HCT116 (cell line): ENCODE results near the gene L3HYPDH. TPM values are rescaled to one million over a fixed set of nuclear protein-coding genes. Genes with fewer than 3 reads are reported as not detected.

Source experiments
- ATAC-seq: fragments of 200-7000 bp; cut with Tn5 transposase; 2 replicates; pipeline ENCODE4 v1.9.1; 2020; ENCODE audit warnings: mild to moderate bottlenecking, moderate library complexity
- BruUV-seq: library from RNA; stranded (reverse); fragments of 400-500 nt; replicated peaks from 2 replicates; lab custom pipeline; 2021; lab: Mats Ljungman, UMichigan
- CTCF ChIA-PET: fragments of 300-600 bp; sonication (Branson Sonifier 250); formaldehyde crosslinking; loops from one replicate; lab custom pipeline; 2021; ENCODE audit warnings: antibody characterized with exemption; lab: Charles Lee
- POLR2A ChIA-PET: fragments of 300-600, 350-600 bp; sonication (Branson Sonifier 250); formaldehyde crosslinking; loops from one replicate; lab custom pipeline; 2021; ENCODE audit warnings: antibody characterized with exemption; lab: Charles Lee
- RAD21 ChIA-PET, 2 experiments: fragments of 300-600 bp; sonication (Branson Sonifier 250); formaldehyde crosslinking; loops; one replicate each; lab custom pipeline; 2023; ENCODE audit warnings: low total read pairs in 2 of 2; ENCODE audit not compliant: uncharacterized antibody in 2 of 2, unreplicated experiment in 2 of 2, low non-redundant PET in 1 of 2; lab: Charles Lee
- DNase-seq: peaks from one replicate; pipeline ENCODE4 v3.0.0-alpha.2; 2010; ENCODE audit warnings: low read depth, low spot score
- H2AFZ ChIP-seq: fragments of 200-600 bp; shearing (Covaris generic), sonication (generic); 2 replicates; pipeline ENCODE4 v1.6.1; 2017; ENCODE audit warnings: low read depth, mixed run types, mixed read lengths, antibody characterized with exemption, low read length; ENCODE audit not compliant: poor library complexity, severe bottlenecking
- H3K27ac ChIP-seq: 2 replicates; pipeline ENCODE4 v1.5.1; 2012; ENCODE audit warnings: low read depth, low read length
- H3K27me3 ChIP-seq: fragments of 200-600 bp; sonication (generic); 2 replicates; pipeline ENCODE4 v1.6.1; 2016; ENCODE audit warnings: mixed run types, low read length, mixed read lengths; ENCODE audit not compliant: insufficient read depth
- H3K36me3 ChIP-seq, 2 experiments: fragments of 200-500 bp in 1 of 2; fragments of 200-600 bp in 1 of 2; sonication (Bioruptor generic) in 1 of 2; sonication (generic) in 1 of 2; 2 replicates each; pipeline versions ENCODE4 v1.5.1 to v1.6.1; 2014 to 2016; ENCODE audit warnings: low read length in 2 of 2, inconsistent platforms in 1 of 2, mixed read lengths in 1 of 2, mixed run types in 1 of 2; ENCODE audit not compliant: insufficient read depth in 2 of 2, control insufficient read depth in 1 of 2
- H3K4me1 ChIP-seq, 2 experiments: fragments of 200-600 bp in 1 of 2; sonication (generic) in 1 of 2; 2 replicates each; pipeline versions ENCODE4 v1.5.1 to v1.6.1; 2012 to 2017; ENCODE audit warnings: low read length in 2 of 2, inconsistent platforms in 1 of 2, mild to moderate bottlenecking in 1 of 2, mixed read lengths in 1 of 2, mixed run types in 1 of 2, moderate library complexity in 1 of 2; ENCODE audit not compliant: insufficient read depth in 2 of 2, control insufficient read depth in 1 of 2
- H3K4me2 ChIP-seq: fragments of 200-600 bp; sonication (generic); 2 replicates; pipeline ENCODE4 v1.6.1; 2017; ENCODE audit warnings: mixed run types, low read length, mixed read lengths
- H3K4me3 ChIP-seq, 2 experiments: fragments of 200-600 bp in 1 of 2; sonication (generic) in 1 of 2; replicated peaks in 1 of 2; 2 replicates each; pipeline ENCODE4 v1.5.1; 2011 to 2016; ENCODE audit warnings: low read length in 2 of 2, control low read depth in 1 of 2, low read depth in 1 of 2, mild to moderate bottlenecking in 1 of 2, mixed read lengths in 1 of 2, mixed run types in 1 of 2
- H3K79me2 ChIP-seq: fragments of 200-600 bp; sonication (generic); 2 replicates; pipeline ENCODE4 v1.6.1; 2017; ENCODE audit warnings: mild to moderate bottlenecking, mixed run types, low read length, moderate library complexity, mixed read lengths; ENCODE audit not compliant: insufficient read depth
- H3K9ac ChIP-seq: fragments of 200-600 bp; sonication (generic); 2 replicates; pipeline ENCODE4 v1.6.1; 2016; ENCODE audit warnings: low read length, mixed read lengths
- H3K9me2 ChIP-seq: fragments of 200-600 bp; sonication (generic), shearing (Covaris generic); 2 replicates; pipeline ENCODE4 v1.6.1; 2017; ENCODE audit warnings: mixed run types, mild to moderate bottlenecking, moderate library complexity; ENCODE audit not compliant: insufficient read depth
- H3K9me3 ChIP-seq, 2 experiments: fragments of 200-500 bp in 1 of 2; fragments of 200-600 bp in 1 of 2; sonication (Bioruptor generic) in 1 of 2; sonication (generic) in 1 of 2; 2 replicates each; pipeline ENCODE4 v1.6.1; 2014 to 2017; ENCODE audit warnings: low read length in 2 of 2, mixed read lengths in 2 of 2, inconsistent platforms in 1 of 2, low read depth in 1 of 2, mild to moderate bottlenecking in 1 of 2, mixed run types in 1 of 2, moderate library complexity in 1 of 2; ENCODE audit not compliant: control insufficient read depth in 1 of 2, insufficient read depth in 1 of 2
- H4K20me1 ChIP-seq: fragments of 200-600 bp; sonication (generic), shearing (Covaris generic); 2 replicates; pipeline ENCODE4 v1.6.1; 2017; ENCODE audit warnings: mixed run types, mild to moderate bottlenecking, moderate library complexity; ENCODE audit not compliant: insufficient read depth
- EZH2 ChIP-seq: fragments of 200-600 bp; sonication (generic); IDR thresholded peaks from 2 replicates; pipeline ENCODE4 v1.6.1; 2017; ENCODE audit warnings: antibody characterized with exemption, mixed run types
- FOSL1 ChIP-seq: IDR thresholded peaks from 2 replicates; pipeline ENCODE4 v1.6.1; 2012; ENCODE audit warnings: low read depth
- TCF7L2 ChIP-seq: IDR thresholded peaks from 2 replicates; pipeline ENCODE4 v1.7.0; 2011; ENCODE audit warnings: borderline replicate concordance, inconsistent platforms; ENCODE audit not compliant: insufficient read depth, insufficient read length; ENCODE audit errors: extremely low read depth
- ZBTB33 ChIP-seq: IDR thresholded peaks from 2 replicates; pipeline ENCODE4 v1.6.1; 2011; ENCODE audit warnings: mild to moderate bottlenecking, low read length, moderate library complexity; ENCODE audit not compliant: insufficient replicate concordance; ENCODE audit errors: extremely low read depth
- intact Hi-C: fragments of 100-400 bp; cut with micrococcal nuclease; formaldehyde crosslinking; loops from 2 replicates; pipeline ENCODE4 v1.10.0; 2022
- total RNA-seq: library from RNA; stranded (reverse); gene quantifications from one replicate; pipeline ENCODE4 v1.2.1, GENCODE V29; 2021; ENCODE audit not compliant: unreplicated experiment
- TF ChIP-seq, protein P1 (sequence below), 3 experiments: fragments of 200-600 bp in 1 of 3; sonication (generic) in 1 of 3; IDR thresholded peaks in 2 of 3; conservative IDR thresholded peaks in 1 of 3; 2 replicates each; pipeline ENCODE4 v1.5.1; 2012 to 2017; ENCODE audit warnings: low read depth in 2 of 3, low read length in 2 of 3, antibody characterized with exemption in 1 of 3, borderline replicate concordance in 1 of 3, control low read depth in 1 of 3, mild to moderate bottlenecking in 1 of 3, mixed read lengths in 1 of 3, mixed run types in 1 of 3, moderate library complexity in 1 of 3; ENCODE audit not compliant: insufficient read depth in 1 of 3

The L3HYPDH gene
- total RNA-seq, 1 experiment from 2014 or later, result 19.5 TPM

DNA sequence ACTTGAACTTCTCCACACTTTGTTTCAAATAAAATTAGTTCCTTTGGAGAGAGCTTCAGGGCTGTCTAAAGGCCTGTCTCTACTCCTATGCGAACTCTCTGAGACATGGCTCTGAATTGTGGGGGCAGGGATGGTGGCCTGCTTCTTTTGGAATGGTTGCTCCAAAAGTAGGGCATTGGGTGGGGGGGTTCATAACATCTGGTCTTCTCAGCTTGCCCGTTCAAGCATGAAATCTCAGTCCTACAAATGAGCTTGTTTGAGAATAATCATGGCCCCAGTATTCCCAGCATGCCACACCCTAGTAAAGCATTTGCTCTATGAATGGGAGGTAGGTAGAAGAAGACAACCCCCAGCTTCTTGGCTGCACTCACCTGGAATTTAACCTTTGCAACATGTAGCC is 25.7 kb downstream of the L3HYPDH start:
- RAD21 ChIA-PET, result no interaction called here
- H4K20me1 ChIP-seq, result no peaks in the 10 kb centered on the region
- no peaks in the 10 kb centered on the region for H3K9me2 ChIP-seq
- intact Hi-C loops, result no loop called here
- no peaks in the 10 kb centered on the region for H3K9me3 ChIP-seq
- H3K27me3 ChIP-seq, result no peaks in the 10 kb centered on the region
- H3K79me2 ChIP-seq, result no peaks in the 10 kb centered on the region
- H3K27ac ChIP-seq, result no peak overlapping the region
- CTCF ChIA-PET, result no interaction called here
- POLR2A ChIA-PET, result no interaction called here
- TF ChIP-seq ZBTB33, result no peak
- no peak for TF ChIP-seq FOSL1
- TF ChIP-seq, protein P1, sequence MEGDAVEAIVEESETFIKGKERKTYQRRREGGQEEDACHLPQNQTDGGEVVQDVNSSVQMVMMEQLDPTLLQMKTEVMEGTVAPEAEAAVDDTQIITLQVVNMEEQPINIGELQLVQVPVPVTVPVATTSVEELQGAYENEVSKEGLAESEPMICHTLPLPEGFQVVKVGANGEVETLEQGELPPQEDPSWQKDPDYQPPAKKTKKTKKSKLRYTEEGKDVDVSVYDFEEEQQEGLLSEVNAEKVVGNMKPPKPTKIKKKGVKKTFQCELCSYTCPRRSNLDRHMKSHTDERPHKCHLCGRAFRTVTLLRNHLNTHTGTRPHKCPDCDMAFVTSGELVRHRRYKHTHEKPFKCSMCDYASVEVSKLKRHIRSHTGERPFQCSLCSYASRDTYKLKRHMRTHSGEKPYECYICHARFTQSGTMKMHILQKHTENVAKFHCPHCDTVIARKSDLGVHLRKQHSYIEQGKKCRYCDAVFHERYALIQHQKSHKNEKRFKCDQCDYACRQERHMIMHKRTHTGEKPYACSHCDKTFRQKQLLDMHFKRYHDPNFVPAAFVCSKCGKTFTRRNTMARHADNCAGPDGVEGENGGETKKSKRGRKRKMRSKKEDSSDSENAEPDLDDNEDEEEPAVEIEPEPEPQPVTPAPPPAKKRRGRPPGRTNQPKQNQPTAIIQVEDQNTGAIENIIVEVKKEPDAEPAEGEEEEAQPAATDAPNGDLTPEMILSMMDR (IDR thresholded peaks at IDR 0.05 in 2 of 3, conservative IDR thresholded peaks at IDR 0.05 in 1 of 3; ENCODE audit: borderline replicate concordance in 1 of 3, insufficient read depth in 1 of 3, low read depth in 2 of 3, low read length in 2 of 3), result no peak
- no peak for TF ChIP-seq TCF7L2
- no peak for TF ChIP-seq EZH2
- TF ChIP-seq, all 23 proteins: peak for 0
- Histone ChIP-seq H3K4me3 (no peak overlapping the region), H3K4me1 (no peaks in the 10 kb centered on the region), H3K36me3 (peaks cover 2 to 27% of the 10 kb centered on the region in 2 experiments; a peak in 1 of 4 replicates), H2AFZ (no peak overlapping the region), H3K4me2 (no peak overlapping the region), H3K9ac (no peak overlapping the region)
- DNase-seq (no peak), ATAC-seq (no peak)
- no TSS peak for BruUV-seq
